Non-pigmented ciliary epithelial cell (primary cell): ENCODE measurements around the gene HDLBP.

Experiments used
- DNase-seq: peaks from one replicate; pipeline ENCODE4 v3.0.0-alpha.2; 2010; ENCODE audit warnings: low read depth

HDLBP gene

DNA sequence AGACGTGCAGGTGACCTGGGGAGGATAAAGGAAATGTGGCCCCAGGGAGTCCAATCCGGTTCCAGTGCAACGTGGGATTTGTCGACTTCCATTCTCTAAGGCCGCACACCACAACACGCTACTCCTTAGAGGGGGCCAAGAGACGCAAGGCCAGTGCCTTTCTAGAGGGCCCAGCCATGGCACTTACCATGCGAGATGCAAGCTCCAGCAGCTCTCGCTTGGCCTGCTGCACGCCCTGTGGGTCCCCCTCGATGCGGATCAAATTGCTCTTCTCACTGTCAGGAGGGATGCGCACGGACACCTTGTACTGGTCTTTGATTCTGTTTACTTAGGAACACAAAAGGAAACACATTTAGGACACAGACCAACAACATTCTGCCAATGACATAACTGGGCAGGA lies 65.8 kb downstream of the HDLBP start:
- DNase-seq, result no peak

- no peak for DNase-seq
Measured at GRCh38 chr2:241248897-241249296, 66.6 kb downstream of the HDLBP start.

DNA sequence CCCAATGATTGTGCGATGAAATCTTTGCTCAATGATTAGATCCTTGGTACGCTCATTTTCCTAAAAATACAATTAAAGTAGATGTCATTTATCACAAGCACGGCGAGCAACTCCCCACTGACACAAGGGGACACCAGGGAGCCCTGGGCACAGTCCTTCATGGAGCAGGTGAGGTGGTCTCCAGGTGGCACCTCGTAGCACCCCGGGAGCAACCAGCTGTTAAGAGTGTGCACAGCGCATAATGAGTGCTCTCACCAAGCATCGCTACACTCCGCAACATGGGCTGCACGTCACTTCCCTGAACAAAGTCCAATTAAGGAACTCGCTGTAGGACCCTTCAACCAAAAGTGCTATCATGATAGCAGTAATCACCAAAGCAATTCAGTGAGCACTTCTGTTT lies 67.2 kb downstream of the HDLBP start:
- no peak for DNase-seq

- DNase-seq, result no peak
Measured at GRCh38 chr2:241244368-241244767, 71.1 kb downstream of the HDLBP start.

DNA sequence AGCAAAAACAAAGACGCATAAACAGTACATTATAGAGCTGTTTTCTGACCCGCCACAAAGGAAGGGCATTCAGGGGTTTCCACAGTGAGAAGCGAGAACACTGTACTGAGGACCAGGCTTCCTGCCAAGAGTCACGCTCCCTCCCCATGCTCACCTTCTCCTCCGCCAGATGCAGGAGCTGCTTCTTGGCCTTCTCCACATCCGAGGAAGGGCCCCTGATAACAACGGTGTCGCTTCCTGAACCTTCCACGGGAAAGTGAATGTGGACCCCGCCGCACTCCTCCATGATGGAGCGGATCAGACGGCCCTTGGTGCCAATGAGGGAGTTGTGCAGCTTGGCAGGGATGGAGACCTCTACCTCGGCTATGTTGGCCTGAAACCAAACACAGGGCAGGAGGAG lies 73.2 kb downstream of the HDLBP start:
- DNase-seq, result no peak

DNA sequence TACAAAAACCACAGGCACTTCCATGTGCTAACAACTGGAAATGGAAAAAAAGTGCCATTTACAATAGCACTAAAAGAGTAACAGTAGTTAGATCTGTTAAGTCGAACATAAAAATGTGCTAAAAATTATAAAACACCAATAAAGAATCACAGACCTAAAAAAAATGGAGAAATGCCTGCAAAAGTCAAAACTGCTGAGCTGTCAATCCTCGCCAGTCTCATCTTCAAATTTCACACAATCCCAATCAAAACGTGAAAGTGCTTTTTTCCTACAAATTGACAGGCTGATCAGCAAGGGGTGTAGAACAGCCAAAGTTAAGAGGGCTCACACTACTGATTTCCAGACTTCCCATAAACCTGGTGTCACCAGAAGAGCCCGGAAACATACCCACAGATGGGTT lies 73.8 kb downstream of the HDLBP start:
- DNase-seq, result no peak

DNA sequence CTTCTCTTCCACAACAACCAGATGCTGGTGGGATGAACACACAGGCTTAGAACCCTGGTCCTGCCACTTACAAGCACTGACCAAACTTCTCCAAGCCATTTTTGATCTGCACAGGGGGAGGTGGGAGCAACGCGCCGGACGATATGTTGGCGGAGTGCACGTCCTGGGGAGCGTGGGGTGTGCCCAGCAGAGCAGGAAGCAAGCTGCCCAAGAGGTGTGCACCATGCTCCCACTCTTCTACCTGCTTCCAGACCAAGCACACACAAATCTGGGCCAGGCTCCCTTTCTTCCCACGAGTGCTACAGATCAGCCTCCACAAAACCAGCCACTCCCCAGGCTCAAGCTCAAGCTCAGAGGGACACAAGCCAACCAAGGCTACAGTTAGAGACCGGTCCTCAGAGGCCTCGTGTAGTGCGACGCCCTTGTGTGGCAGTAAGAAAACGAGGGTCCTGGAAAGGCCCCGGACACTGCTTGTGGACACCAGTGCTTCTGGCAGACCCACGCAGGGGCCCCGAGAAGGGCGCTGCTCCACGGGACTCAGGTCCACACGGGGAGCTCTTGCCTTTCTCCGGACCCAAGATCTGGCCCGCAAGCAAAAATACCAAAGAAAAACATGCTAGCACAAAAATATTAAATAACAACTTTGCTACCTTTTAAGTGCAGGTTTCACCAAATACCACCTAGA lies 75.0 kb downstream of the HDLBP start:
- DNase-seq, result no peak

GRCh38 chr2:241239552-241240202 lies 75.8 kb downstream of the HDLBP start:
- DNase-seq, result no peak

DNA sequence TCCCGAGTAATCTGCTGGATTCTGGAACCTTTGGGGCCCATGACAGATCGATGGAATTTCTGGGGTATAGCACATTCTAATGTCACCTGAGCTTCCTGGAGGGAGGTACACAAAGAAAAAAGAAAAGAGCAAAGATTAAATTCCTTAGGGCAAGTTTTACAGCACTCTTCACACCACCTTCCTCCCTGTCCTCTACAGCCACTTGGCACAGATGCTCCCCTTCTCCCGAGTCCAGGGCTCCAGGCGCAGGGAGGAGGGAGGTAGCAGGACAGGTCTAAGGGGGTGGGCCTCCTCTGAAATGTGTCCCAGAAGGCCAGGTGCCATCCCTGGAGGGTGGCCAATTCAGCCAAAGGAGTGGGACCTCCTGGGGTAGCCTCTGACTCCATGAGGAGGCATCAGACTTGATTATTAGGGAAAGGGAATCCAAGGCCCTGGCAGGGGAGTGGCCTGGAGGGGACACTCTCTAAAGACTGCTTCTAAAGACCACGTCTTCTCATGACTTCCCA lies 76.7 kb downstream of the HDLBP start:
- DNase-seq, result no peak

DNA sequence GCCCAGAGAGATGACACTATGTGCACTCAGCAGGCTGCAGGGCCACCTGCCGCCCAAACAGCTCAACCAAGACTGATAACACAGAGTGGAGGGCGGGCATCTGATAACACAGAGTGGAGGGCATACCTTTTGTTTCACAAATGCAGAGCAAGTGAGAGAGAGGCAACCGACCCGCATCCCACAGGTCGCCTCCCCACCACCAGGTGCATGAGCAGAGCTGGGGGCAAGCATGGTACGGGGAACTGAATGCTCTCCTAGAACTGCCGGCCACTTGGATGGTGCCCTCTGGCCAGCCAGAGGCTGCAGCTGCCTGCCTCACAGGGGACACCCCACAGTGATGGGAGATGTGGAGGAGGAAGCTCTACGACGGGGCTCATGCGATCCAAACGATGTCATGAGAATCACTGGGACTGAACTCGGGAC lies 77.5 kb downstream of the HDLBP start:
- no peak for DNase-seq

DNA sequence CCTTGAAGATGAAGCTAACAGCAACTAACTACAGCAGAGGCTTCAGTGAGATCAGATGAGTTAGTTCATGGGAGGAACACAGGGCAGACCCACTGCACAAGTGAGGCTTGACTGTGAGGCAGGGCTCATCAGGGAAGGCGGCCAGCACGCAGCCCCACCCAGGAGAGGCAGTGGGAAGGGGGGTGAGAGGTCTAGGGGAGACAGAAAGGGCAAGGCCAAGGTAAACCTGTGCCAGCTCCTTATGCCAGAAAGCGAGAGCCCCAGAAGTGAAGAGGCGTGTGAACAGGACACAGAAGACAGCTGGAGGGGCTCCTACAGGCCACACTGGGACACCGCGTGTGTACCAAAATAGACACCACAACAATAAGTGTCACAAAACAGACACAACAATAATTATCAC lies 78.4 kb downstream of the HDLBP start:
- no peak for DNase-seq

GRCh38 chr2:241235859-241236593 lies 79.4 kb downstream of the HDLBP start:
- DNase-seq, result no peak

DNA sequence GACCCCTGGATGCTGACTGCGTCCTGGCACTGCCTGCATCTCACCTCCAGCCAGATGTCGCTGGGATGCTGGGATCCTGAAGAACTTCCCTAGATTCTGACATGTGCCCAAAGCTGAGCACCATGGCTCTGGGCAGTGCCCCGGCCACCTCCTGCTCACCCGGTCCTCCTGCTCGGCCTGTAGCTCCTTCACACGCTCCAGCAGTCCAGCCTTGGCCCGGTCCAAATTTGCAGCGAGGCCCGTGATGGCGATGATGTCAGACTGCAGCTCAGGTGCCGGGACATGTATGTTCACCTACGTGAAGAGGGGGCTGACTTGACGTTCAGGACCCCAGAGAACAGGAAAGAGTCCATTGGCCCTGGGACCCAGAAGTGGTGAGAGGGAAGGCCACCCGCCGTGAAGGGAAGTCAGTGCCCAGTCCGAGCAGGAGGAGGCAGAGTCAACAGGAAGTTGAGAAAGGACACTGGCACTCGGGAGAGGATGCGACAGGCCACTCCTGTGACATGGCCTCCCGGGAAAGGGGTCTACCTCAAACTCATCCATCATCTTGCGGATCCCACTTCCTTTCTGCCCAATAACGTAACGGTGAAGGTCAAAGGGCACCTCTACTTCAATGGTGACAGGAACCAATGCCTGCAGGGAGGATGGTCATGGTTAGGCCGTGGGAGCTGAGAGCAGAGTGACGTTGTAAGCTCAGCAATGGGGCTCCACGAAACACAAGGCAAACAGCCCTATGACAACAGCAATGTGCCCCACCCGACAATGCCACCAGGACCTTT lies 80.3 kb downstream of the HDLBP start:
- no peak for DNase-seq

GRCh38 chr2:241234066-241234790 lies 81.2 kb downstream of the HDLBP start:
- no peak for DNase-seq

DNA sequence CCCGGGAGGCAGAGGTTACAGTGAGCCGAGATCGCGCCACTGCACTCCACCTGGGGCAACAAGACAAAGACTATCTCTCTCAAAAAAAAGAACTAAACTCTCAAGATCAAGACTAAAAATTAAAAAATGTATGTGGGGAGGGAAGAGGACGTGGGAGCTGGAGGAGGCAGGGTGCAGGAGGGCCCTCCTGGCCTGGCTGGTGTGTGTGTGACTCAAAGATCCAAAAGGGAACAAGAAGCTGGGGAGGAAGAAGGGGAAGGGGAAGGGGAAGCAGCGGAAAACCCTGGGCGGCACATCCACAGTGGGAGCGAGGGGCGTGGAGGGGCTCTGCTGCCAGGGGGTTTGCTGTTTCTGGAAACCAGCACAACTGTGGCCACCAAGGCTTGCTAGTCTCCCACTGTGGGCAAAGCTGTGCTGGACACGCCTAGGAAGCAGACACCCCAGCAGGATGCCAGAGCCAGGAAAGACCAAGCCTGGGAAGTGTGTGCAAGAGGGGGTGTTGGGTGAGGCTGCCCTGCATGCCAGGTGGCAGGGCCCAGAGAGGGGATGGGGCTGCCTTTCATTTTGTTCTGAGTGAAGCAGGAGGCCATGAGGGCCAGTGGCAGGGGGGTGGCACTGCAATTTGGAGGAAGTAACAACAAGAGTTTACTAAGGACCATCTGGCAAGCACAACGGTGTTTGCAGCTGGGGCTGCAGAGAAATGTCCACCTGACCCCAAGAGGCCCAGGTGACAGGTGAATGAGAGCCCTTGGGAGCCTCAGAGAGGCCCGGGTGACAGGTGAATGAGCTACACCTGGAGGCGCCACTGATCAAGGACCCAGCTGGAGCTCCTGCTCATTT lies 82.5 kb downstream of the HDLBP start:
- no peak for DNase-seq

DNA sequence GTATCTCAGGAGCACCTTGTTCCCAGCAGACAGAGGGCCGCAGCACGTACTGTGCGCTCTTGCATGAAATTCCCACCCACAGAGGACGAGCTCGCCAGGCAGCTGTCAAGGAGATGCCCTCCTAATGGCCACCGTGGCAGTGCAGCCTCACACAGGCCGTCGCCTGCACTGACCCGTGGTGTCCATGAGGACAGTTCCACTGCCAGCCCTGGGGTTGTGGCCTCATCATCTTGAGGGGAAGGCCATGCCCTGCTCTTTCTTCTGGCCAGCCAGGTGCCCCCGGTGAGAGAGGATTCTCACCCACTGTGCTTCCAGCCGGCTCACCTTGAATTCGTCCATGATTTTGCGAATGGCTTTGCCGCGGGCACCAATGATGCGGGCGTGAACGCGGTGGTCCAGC lies 85.0 kb downstream of the HDLBP start:
- DNase-seq, result no peak

DNA sequence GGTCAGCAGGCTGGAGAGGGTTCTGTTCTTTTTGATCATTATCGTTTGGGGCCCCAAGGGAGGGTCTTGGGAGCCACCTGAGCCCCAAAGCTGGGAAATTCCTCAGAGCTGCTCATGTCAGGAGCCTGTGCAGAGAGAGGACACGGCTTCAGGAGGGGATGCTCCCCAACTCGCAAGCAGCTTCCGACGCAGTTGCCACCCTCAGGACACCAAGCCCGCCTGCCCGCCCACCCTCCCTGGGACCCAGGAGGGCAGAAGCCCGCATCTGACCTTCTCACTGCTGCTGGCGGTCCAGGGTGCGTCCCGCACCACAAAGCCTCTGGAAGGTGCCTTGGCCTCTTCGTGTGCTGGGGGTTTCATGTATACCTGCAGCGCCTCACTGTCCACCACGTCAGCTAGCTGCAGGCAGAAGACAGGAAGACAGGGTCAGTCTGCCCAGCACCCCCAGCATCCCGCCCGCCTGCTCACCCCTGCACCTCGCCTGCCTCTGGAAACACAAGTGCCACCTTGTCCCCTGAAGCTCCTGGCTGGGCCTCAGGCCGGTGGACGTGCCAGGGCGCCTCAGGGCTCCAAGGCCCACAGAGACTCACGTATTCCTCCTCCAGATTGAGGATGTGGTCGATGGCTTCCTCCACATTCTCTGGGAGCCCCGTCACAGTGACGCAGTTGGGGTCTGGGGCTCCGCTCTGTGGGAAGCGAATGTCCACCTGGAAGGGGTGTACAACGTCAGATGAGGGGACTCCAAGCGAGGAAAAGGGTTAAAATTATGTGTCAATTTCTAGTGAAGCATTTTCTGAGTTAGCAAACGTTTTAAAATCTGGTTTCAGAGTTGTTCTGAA lies 85.7 kb downstream of the HDLBP start:
- DNase-seq, result no peak

- no peak for DNase-seq
Measured at GRCh38 chr2:241228860-241229516, 86.5 kb downstream of the HDLBP start.
